CD14-positive monocyte (primary cell): Measurements from ENCODE around the gene SCP2. TPM values are rescaled to one million over a fixed set of nuclear protein-coding genes. Genes with fewer than 3 reads are reported as not detected.

Experiments used
- DNase-seq, 3 donors: peaks; one replicate each; pipeline ENCODE4 v3.0.0-alpha.2; 2011 to 2022
- H2AFZ ChIP-seq: 2 replicates; pipeline ENCODE4 v1.6.0; 2012; ENCODE audit warnings: mild to moderate bottlenecking, low read depth, low read length, inconsistent platforms; ENCODE audit not compliant: insufficient read depth, poor library complexity, severe bottlenecking
- H3K27ac ChIP-seq, 2 donors: 1 replicate in 1 of 2; 2 replicates in 1 of 2; pipeline ENCODE4 v1.5.1; 2012 to 2013; ENCODE audit warnings: low read length in 2 of 2, control low read depth in 1 of 2, inconsistent platforms in 1 of 2, low read depth in 1 of 2, mild to moderate bottlenecking in 1 of 2
- H3K27me3 ChIP-seq, 2 donors: one replicate each; pipeline versions ENCODE4 v1.6.0 to v1.6.1; 2011 to 2013; ENCODE audit warnings: low read length in 2 of 2; ENCODE audit not compliant: control insufficient read depth in 2 of 2, insufficient read depth in 2 of 2
- H3K36me3 ChIP-seq, 2 donors: replicated peaks in 1 of 2; 1 replicate in 1 of 2; 2 replicates in 1 of 2; pipeline versions ENCODE4 v1.5.1 to v1.6.1; 2012 to 2013; ENCODE audit warnings: low read length in 2 of 2, control low read depth in 1 of 2, inconsistent platforms in 1 of 2, mild to moderate bottlenecking in 1 of 2; ENCODE audit not compliant: insufficient read depth in 2 of 2, control insufficient read depth in 1 of 2
- H3K4me1 ChIP-seq, 2 donors: 1 replicate in 1 of 2; 2 replicates in 1 of 2; pipeline versions ENCODE4 v1.5.1 to v1.6.1; 2012 to 2013; ENCODE audit warnings: low read length in 2 of 2, control low read depth in 1 of 2, inconsistent platforms in 1 of 2, mild to moderate bottlenecking in 1 of 2, moderate library complexity in 1 of 2; ENCODE audit not compliant: insufficient read depth in 2 of 2, control insufficient read depth in 1 of 2
- H3K4me2 ChIP-seq: replicated peaks from 2 replicates; pipeline ENCODE3; 2012; ENCODE audit warnings: low read length, moderate library complexity, mild to moderate bottlenecking; ENCODE audit not compliant: poor library complexity, severe bottlenecking; ENCODE audit errors: extremely low read depth
- H3K4me3 ChIP-seq, 3 experiments: fragments of 200-600 bp in 1 of 3; sonication (generic) in 1 of 3; replicated peaks in 1 of 3; 1 replicate in 2 of 3; 2 replicates in 1 of 3; pipeline ENCODE4 v1.5.1; 2011 to 2013; ENCODE audit warnings: low read length in 3 of 3, mild to moderate bottlenecking in 3 of 3, control low read depth in 2 of 3, low read depth in 2 of 3, inconsistent platforms in 1 of 3, moderate library complexity in 1 of 3
- H3K79me2 ChIP-seq: 2 replicates; pipeline ENCODE4 v1.6.0; 2012; ENCODE audit warnings: mild to moderate bottlenecking, control low read depth, inconsistent platforms, low read length, moderate library complexity; ENCODE audit not compliant: insufficient read depth
- H3K9ac ChIP-seq: 2 replicates; pipeline ENCODE4 v1.6.0; 2017; ENCODE audit warnings: low read length, mild to moderate bottlenecking; ENCODE audit not compliant: insufficient read depth, poor library complexity, severe bottlenecking
- H3K9me3 ChIP-seq, 2 donors: replicated peaks in 1 of 2; 1 replicate in 1 of 2; 2 replicates in 1 of 2; pipeline versions ENCODE4 v1.5.1 to v1.6.1; 2012 to 2013; ENCODE audit warnings: low read length in 2 of 2, control low read depth in 1 of 2; ENCODE audit not compliant: control insufficient read depth in 1 of 2, insufficient read depth in 1 of 2
- H4K20me1 ChIP-seq: 2 replicates; pipeline ENCODE4 v1.6.0; 2012; ENCODE audit warnings: mild to moderate bottlenecking, low read length, control low read depth, moderate library complexity; ENCODE audit not compliant: insufficient read depth
- H3K27ac Mint-ChIP-seq, 7 donors: one replicate each; pipeline ENCODE4 v1.8.0; 2020; ENCODE audit warnings: mild to moderate bottlenecking in 7 of 7, mixed read lengths in 7 of 7, moderate library complexity in 6 of 7, inconsistent platforms in 2 of 7
- H3K27me3 Mint-ChIP-seq, 3 donors: one replicate each; pipeline ENCODE4 v1.8.0; 2021 to 2022; ENCODE audit warnings: low read depth in 3 of 3, mild to moderate bottlenecking in 3 of 3, mixed read lengths in 3 of 3, moderate library complexity in 3 of 3, inconsistent platforms in 1 of 3
- H3K36me3 Mint-ChIP-seq, 2 donors: one replicate each; pipeline ENCODE4 v1.8.0; 2020; ENCODE audit warnings: mixed read lengths in 2 of 2, inconsistent platforms in 1 of 2, mild to moderate bottlenecking in 1 of 2
- H3K4me1 Mint-ChIP-seq: one replicate; pipeline ENCODE4 v1.8.0; 2020; ENCODE audit warnings: mild to moderate bottlenecking, mixed read lengths
- H3K4me3 Mint-ChIP-seq, 2 donors: one replicate each; pipeline ENCODE4 v1.8.0; 2020; ENCODE audit warnings: mild to moderate bottlenecking in 2 of 2, mixed read lengths in 2 of 2, moderate library complexity in 1 of 2
- H3K9me3 Mint-ChIP-seq, 7 donors: one replicate each; pipeline ENCODE4 v1.8.0; 2020 to 2022; ENCODE audit warnings: mixed read lengths in 7 of 7, mild to moderate bottlenecking in 6 of 7, moderate library complexity in 6 of 7, inconsistent platforms in 2 of 7
- WGBS: methylation state at CpG from one replicate; pipeline ENCODE4 v1.1.5; 2013; ENCODE audit warnings: missing lambda C conversion rate; ENCODE audit not compliant: insufficient coverage; 5-methylcytosine and 5-hydroxymethylcytosine counted together
- intact Hi-C, 2 donors: fragments of 100-400 bp; cut with micrococcal nuclease; formaldehyde crosslinking; loops; one replicate each; pipeline versions ENCODE4 v1.15.0 to v1.15.1; 2023
- polyA plus RNA-seq, 3 donors: library from polyadenylated mRNA; depleted of rRNA in 1 of 3; unstranded in 2 of 3; stranded (reverse) in 1 of 3; fragments of 300-500 nt in 2 of 3; fragments of >200 nt in 1 of 3; fragmentation: Illumina TruSeq in 2 of 3; gene quantifications; 1 replicate in 2 of 3; 2 replicates in 1 of 3; pipeline ENCODE4 v1.2.3, GENCODE V29; 2012 to 2021
- TF ChIP-seq, protein P1 (sequence below): fragments of 200-600 bp; IDR thresholded peaks from one replicate; pipeline ENCODE4 v1.8.0; 2022; ENCODE audit warnings: antibody characterized with exemption, mild to moderate bottlenecking

The SCP2 gene
- polyA plus RNA-seq, 3 donors, result 56.3 to 197 (median 156) TPM

DNA sequence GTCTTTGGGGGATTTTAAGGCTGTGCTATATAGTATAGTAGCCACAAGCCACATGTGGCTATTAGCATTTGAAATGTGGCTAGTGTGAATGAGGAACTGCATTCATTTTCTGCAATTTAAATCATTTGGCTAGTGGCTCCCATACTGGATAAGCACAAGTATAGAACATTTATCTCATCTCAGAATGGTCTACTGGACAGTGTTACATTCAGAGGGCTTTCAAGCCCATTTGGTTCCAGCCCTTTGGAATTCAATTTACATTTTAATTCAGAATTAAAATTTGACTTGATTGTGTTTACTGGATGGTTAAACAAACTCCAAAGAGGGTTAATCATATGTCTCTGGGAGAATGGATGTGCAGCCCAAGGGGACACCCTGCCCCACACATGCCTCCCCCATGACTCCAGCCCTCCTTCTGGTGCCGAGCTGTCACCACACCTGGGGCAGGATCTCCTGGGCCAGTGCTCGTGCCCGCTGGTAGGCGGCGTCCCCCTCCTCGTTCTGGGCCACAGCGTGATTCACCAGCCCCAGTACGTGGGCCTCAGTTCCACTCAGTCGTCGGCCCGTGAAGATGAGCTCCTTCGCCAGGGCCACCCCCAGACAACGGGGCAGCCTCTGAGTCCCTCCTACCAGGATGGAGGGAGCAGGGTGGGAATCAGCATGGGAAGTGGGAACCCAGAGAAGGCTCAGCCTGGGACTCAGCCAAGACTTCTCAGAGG lies 22.7 kb upstream of the SCP2 start:
- Histone ChIP-seq H3K4me3 (no peak overlapping the region), H3K36me3 (no peaks in the 10 kb centered on the region), H4K20me1 (no peaks in the 10 kb centered on the region), H3K4me1 (no peaks in the 10 kb centered on the region), H3K4me2 (no peak overlapping the region), H3K9me3 (no peaks in the 10 kb centered on the region), H3K79me2 (no peaks in the 10 kb centered on the region), H3K27me3 (no peaks in the 10 kb centered on the region), H3K27ac (no peak overlapping the region), H2AFZ (no peak overlapping the region), H3K9ac (no peak overlapping the region)
- Mint-ChIP-seq H3K4me1 (no peaks in the 10 kb centered on the region), H3K27ac (no peak overlapping the region), H3K27me3 (peaks cover 0 to 2% (median 0%) of the 10 kb centered on the region in 3 donors), H3K9me3 (no peaks in the 10 kb centered on the region), H3K4me3 (no peak overlapping the region), H3K36me3 (no peaks in the 10 kb centered on the region)
- TF ChIP-seq, protein P1, sequence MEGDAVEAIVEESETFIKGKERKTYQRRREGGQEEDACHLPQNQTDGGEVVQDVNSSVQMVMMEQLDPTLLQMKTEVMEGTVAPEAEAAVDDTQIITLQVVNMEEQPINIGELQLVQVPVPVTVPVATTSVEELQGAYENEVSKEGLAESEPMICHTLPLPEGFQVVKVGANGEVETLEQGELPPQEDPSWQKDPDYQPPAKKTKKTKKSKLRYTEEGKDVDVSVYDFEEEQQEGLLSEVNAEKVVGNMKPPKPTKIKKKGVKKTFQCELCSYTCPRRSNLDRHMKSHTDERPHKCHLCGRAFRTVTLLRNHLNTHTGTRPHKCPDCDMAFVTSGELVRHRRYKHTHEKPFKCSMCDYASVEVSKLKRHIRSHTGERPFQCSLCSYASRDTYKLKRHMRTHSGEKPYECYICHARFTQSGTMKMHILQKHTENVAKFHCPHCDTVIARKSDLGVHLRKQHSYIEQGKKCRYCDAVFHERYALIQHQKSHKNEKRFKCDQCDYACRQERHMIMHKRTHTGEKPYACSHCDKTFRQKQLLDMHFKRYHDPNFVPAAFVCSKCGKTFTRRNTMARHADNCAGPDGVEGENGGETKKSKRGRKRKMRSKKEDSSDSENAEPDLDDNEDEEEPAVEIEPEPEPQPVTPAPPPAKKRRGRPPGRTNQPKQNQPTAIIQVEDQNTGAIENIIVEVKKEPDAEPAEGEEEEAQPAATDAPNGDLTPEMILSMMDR, result no peak
- intact Hi-C loops, result no loop called here
- no peak for DNase-seq
- WGBS, result 98% methylated on average over 13 of the region's 13 CpGs

DNA sequence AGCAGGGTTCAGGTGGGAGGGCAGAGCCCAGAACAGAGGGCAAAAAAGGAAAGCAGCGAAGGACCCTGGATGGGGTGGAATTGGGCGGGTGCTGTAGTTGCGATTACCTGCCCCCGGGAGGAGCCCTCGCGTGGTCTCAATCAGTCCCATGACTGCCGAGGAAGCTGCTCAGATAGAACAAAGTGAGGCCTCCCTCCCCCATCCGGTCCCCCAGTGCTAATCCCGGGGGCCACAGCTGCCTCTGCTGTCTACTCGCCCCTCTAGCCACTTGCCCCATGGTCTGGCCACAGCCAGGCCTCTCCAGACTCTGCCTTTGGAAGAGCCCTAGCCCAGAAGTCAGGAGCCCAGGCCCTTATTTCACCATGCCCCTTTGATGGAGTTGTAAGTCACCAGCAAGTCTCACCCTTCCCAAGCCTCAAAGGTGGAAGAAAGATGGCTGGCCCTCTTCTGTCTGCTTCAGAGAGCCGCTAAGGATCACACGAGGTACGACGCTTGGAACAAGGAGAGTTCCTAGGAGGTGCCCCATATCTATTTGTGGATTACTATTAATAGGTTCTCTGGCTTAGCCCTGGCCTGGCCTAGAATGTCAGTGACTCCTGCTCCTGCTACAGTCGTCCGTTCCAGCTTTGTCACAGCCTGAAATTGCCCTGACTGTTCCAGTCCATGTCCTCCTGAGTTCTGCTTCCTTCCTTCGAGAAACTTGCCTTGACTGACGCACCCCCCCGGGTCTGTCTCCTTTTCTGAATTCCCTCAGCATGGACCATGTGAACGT lies 22.0 kb upstream of the SCP2 start:
- Histone ChIP-seq H3K9ac (no peak overlapping the region), H3K27me3 (no peaks in the 10 kb centered on the region), H2AFZ (no peak overlapping the region), H4K20me1 (no peaks in the 10 kb centered on the region), H3K36me3 (no peaks in the 10 kb centered on the region), H3K79me2 (no peaks in the 10 kb centered on the region), H3K4me2 (no peak overlapping the region), H3K4me1 (no peaks in the 10 kb centered on the region), H3K9me3 (no peaks in the 10 kb centered on the region), H3K27ac (no peak overlapping the region), H3K4me3 (no peak overlapping the region)
- H3K27ac Mint-ChIP-seq, result peak overlapping the region in 1 of 7 donors; percentile 23
- H3K4me1 Mint-ChIP-seq, result no peaks in the 10 kb centered on the region
- no peak for DNase-seq
- TF ChIP-seq, protein P1, result peak; percentile 21
- WGBS, result 67% methylated on average over 10 of the region's 20 CpGs
- H3K4me3 Mint-ChIP-seq, result no peak overlapping the region
- intact Hi-C loops, result no loop called here
- no peaks in the 10 kb centered on the region for H3K36me3 Mint-ChIP-seq
- H3K27me3 Mint-ChIP-seq, result peaks cover 0 to 2% (median 0%) of the 10 kb centered on the region in 3 donors
- H3K9me3 Mint-ChIP-seq, result no peaks in the 10 kb centered on the region
